DND-41 (cell line): ENCODE results near the gene TTC1.
"Not testable (repeated sequence)": the region's sequence is repeated elsewhere in the genome, so short reads cannot be mapped to it uniquely, and the experiment has no call there.

Experiments
- ATAC-seq: fragments of 200-7000 bp; cut with Tn5 transposase; 3 replicates; pipeline ENCODE4 v1.9.1; 2021; ENCODE audit warnings: low read depth; ENCODE audit not compliant: insufficient read depth
- DNase-seq: peaks from one replicate; pipeline ENCODE4 v3.0.0-alpha.2; 2020
- H2AFZ ChIP-seq: 2 replicates; pipeline ENCODE4 v1.6.0; 2012; ENCODE audit warnings: low read depth, low read length
- H3K27ac ChIP-seq: 2 replicates; pipeline ENCODE4 v1.5.1; 2012; ENCODE audit warnings: low read length, inconsistent platforms
- H3K27me3 ChIP-seq: fragments of 200-600 bp; sonication (generic); 2 replicates; pipeline ENCODE4 v1.6.0; 2012; ENCODE audit warnings: low read length, mild to moderate bottlenecking, inconsistent platforms; ENCODE audit not compliant: insufficient read depth, poor library complexity
- H3K36me3 ChIP-seq: 2 replicates; pipeline ENCODE4 v1.5.1; 2012; ENCODE audit warnings: low read length, inconsistent platforms; ENCODE audit not compliant: insufficient read depth
- H3K4me1 ChIP-seq: 2 replicates; pipeline ENCODE4 v1.5.1; 2012; ENCODE audit warnings: mild to moderate bottlenecking, low read length; ENCODE audit not compliant: insufficient read depth
- H3K4me2 ChIP-seq: 2 replicates; pipeline ENCODE4 v1.6.0; 2012; ENCODE audit warnings: mild to moderate bottlenecking, moderate library complexity, low read length, inconsistent platforms; ENCODE audit not compliant: insufficient read depth
- H3K4me3 ChIP-seq, 2 experiments: fragments of 200-600 bp in 1 of 2; shearing (Covaris generic) in 1 of 2; 2 replicates each; pipeline ENCODE4 v1.5.1; 2012 to 2016; ENCODE audit warnings: inconsistent platforms in 2 of 2, low read length in 2 of 2, mild to moderate bottlenecking in 2 of 2, low read depth in 1 of 2, moderate library complexity in 1 of 2
- H3K79me2 ChIP-seq: 2 replicates; pipeline ENCODE4 v1.6.0; 2012; ENCODE audit warnings: low read length, inconsistent platforms; ENCODE audit not compliant: insufficient read depth
- H3K9ac ChIP-seq: 2 replicates; pipeline ENCODE4 v1.6.0; 2012; ENCODE audit warnings: low read depth, mild to moderate bottlenecking, inconsistent platforms, low read length, moderate library complexity
- H3K9me3 ChIP-seq: 2 replicates; pipeline ENCODE4 v1.5.1; 2012; ENCODE audit warnings: low read length, moderate library complexity, mild to moderate bottlenecking, inconsistent platforms; ENCODE audit not compliant: insufficient read depth, severe bottlenecking
- H4K20me1 ChIP-seq: 2 replicates; pipeline ENCODE4 v1.6.0; 2012; ENCODE audit warnings: low read length; ENCODE audit not compliant: insufficient read depth
- CTCF ChIP-seq: IDR thresholded peaks from 2 replicates; pipeline ENCODE4 v1.5.1; 2012; ENCODE audit warnings: borderline replicate concordance, low read length, moderate library complexity, mild to moderate bottlenecking; ENCODE audit not compliant: poor library complexity, severe bottlenecking; ENCODE audit errors: extremely low read depth
- EZH2 ChIP-seq: IDR thresholded peaks from 3 replicates; pipeline ENCODE4 v1.6.1; 2012; ENCODE audit warnings: borderline replicate concordance, low read depth, mild to moderate bottlenecking, moderate library complexity, low read length, inconsistent platforms; ENCODE audit not compliant: severe bottlenecking

The TTC1 gene

GRCh38 chr5:160064995-160065614 is 56.2 kb downstream of the TTC1 start:
- H3K9me3 ChIP-seq, result no peaks in the 10 kb centered on the region
- H3K36me3 ChIP-seq, result peaks cover 63% of the 10 kb centered on the region
- no peaks in the 10 kb centered on the region for H3K4me1 ChIP-seq
- H3K79me2 ChIP-seq, result no peaks in the 10 kb centered on the region
- H4K20me1 ChIP-seq, result no peaks in the 10 kb centered on the region
- no peak overlapping the region for H3K4me3 ChIP-seq
- no peak for TF ChIP-seq CTCF
- no peak for TF ChIP-seq EZH2
- H3K27me3 ChIP-seq, result no peaks in the 10 kb centered on the region
- H3K27ac ChIP-seq, result no peak overlapping the region
- ATAC-seq (no peak), DNase-seq (no peak)
- no peak overlapping the region for H2AFZ ChIP-seq
- H3K4me2 ChIP-seq, result no peak overlapping the region
- H3K9ac ChIP-seq, result no peak overlapping the region

- H3K9ac ChIP-seq, result not testable (repeated sequence)
- ATAC-seq, result peak; percentile 20; the same call in 2 of the 3 replicates
These were observed 60.2 kb downstream of the TTC1 start for GRCh38 chr5:160069120-160069519.

GRCh38 chr5:160071516-160071915 is 62.6 kb downstream of the TTC1 start:
- Histone ChIP-seq H4K20me1 (no peaks in the 10 kb centered on the region), H3K4me2 (no peak overlapping the region), H3K9me3 (no peaks in the 10 kb centered on the region), H3K9ac (no peak overlapping the region), H2AFZ (no peak overlapping the region), H3K27me3 (no peaks in the 10 kb centered on the region), H3K4me1 (no peaks in the 10 kb centered on the region), H3K36me3 (peaks cover 14% of the 10 kb centered on the region; the same call in 1 of the 2 replicates), H3K79me2 (no peaks in the 10 kb centered on the region), H3K4me3 (no peak overlapping the region), H3K27ac (no peak overlapping the region)
- DNase-seq (no peak), ATAC-seq (no peak)
- TF ChIP-seq CTCF (no peak), EZH2 (no peak)

More at GRCh38 chr5:160069120-160069519, 60.2 kb downstream of the TTC1 start:
- not testable (repeated sequence) for H3K9me3 ChIP-seq, H3K27me3 ChIP-seq, H3K4me1 ChIP-seq, H2AFZ ChIP-seq, H3K79me2 ChIP-seq, DNase-seq, H4K20me1 ChIP-seq, H3K27ac ChIP-seq, H3K4me2 ChIP-seq, H3K4me3 ChIP-seq
- peaks cover 33% of the 10 kb centered on the region for H3K36me3 ChIP-seq

- Histone ChIP-seq H3K79me2 (no peaks in the 10 kb centered on the region), H3K27ac (no peak overlapping the region), H3K4me1 (no peaks in the 10 kb centered on the region), H3K9me3 (no peaks in the 10 kb centered on the region), H3K27me3 (no peaks in the 10 kb centered on the region), H3K4me3 (no peak overlapping the region), H3K4me2 (no peak overlapping the region), H3K9ac (no peak overlapping the region), H4K20me1 (no peaks in the 10 kb centered on the region), H2AFZ (no peak overlapping the region), H3K36me3 (peaks cover 12% of the 10 kb centered on the region; the same call in 1 of the 2 replicates)
- ATAC-seq, result no peak
- no peak for DNase-seq
- TF ChIP-seq EZH2, result no peak
- no peak for TF ChIP-seq CTCF
These were observed 63.0 kb downstream of the TTC1 start for GRCh38 chr5:160071916-160072315.
